Endothelial cell of umbilical vein (primary cell): ENCODE measurements around the gene CCT5.

ENCODE experiments used
- CTCF ChIP-seq, 2 donors: IDR thresholded peaks; 1 replicate in 1 of 2; 2 replicates in 1 of 2; pipeline ENCODE4 v1.5.1; 2011; ENCODE audit warnings: low read length in 2 of 2, mild to moderate bottlenecking in 2 of 2, moderate library complexity in 2 of 2, control low read depth in 1 of 2, inconsistent platforms in 1 of 2, low read depth in 1 of 2; ENCODE audit not compliant: insufficient read depth in 1 of 2; ENCODE audit errors: extremely low read depth in 1 of 2
- EZH2 ChIP-seq: IDR thresholded peaks from 2 replicates; pipeline ENCODE4 v1.6.1; 2012; ENCODE audit warnings: borderline replicate concordance, low read depth, mild to moderate bottlenecking, moderate library complexity, low read length, inconsistent platforms; ENCODE audit not compliant: severe bottlenecking
- GATA2 ChIP-seq: IDR thresholded peaks from 2 replicates; pipeline ENCODE4 v1.7.0; 2011; ENCODE audit warnings: low read depth, mild to moderate bottlenecking, moderate library complexity, mixed read lengths, low read length; ENCODE audit not compliant: insufficient read length, insufficient read depth
- MYC ChIP-seq: IDR thresholded peaks from one replicate; pipeline ENCODE4 v1.6.1; 2011; ENCODE audit warnings: mild to moderate bottlenecking, low read depth, low read length
- POLR2A ChIP-seq: IDR thresholded peaks from 2 replicates; pipeline ENCODE4 v1.6.1; 2012; ENCODE audit warnings: low read depth, mild to moderate bottlenecking, control low read depth, low read length

GRCh38 chr5:10279925-10280720 is 30.0 kb downstream of the CCT5 start:
- TF ChIP-seq POLR2A (no peak), CTCF (IDR thresholded peaks at IDR 0.05; ENCODE audit: extremely low read depth in 1 of 2, insufficient read depth in 1 of 2, low read depth in 1 of 2, low read length in 2 of 2) (no peak), MYC (no peak), EZH2 (no peak), GATA2 (no peak)
